Left colon (tissue), 2 donors: ENCODE results near the gene TSPAN12. TPM values are rescaled to one million over a fixed set of nuclear protein-coding genes. Genes with fewer than 3 reads are reported as not detected.

ENCODE experiments used
- ATAC-seq: fragments of 200-7000 bp; cut with Tn5 transposase; one replicate; pipeline ENCODE4 v1.9.1; 2020; ENCODE audit warnings: mild to moderate bottlenecking, moderate library complexity
- DNase-seq, 2 donors: peaks; one replicate each; pipeline ENCODE4 v3.0.0-alpha.2; 2020
- intact Hi-C, 2 donors: fragments of 100-400 bp; cut with DNase I in 1 of 2; cut with micrococcal nuclease in 1 of 2; formaldehyde crosslinking; loops; one replicate each; pipeline versions ENCODE4 v1.11.2 to v1.14.0; 2022; cut with DNase I, micrococcal nuclease
- total RNA-seq, 2 donors: library from RNA; stranded (reverse); fragmentation: NEBNext Ultra II Directional; extraction: Animal tissue kit (Norgen Biotek cat#: 25700); gene quantifications; one replicate each; pipeline ENCODE4 v1.2.1, GENCODE V29; 2021
- donor health status: DM: no; HTN: no; CAD: no.
- donor health status: DM: yes; HTN: yes; CAD: no.

Gene TSPAN12
- total RNA-seq, 2 donors from 2014 or later = 30.3 to 32.1 TPM

DNA sequence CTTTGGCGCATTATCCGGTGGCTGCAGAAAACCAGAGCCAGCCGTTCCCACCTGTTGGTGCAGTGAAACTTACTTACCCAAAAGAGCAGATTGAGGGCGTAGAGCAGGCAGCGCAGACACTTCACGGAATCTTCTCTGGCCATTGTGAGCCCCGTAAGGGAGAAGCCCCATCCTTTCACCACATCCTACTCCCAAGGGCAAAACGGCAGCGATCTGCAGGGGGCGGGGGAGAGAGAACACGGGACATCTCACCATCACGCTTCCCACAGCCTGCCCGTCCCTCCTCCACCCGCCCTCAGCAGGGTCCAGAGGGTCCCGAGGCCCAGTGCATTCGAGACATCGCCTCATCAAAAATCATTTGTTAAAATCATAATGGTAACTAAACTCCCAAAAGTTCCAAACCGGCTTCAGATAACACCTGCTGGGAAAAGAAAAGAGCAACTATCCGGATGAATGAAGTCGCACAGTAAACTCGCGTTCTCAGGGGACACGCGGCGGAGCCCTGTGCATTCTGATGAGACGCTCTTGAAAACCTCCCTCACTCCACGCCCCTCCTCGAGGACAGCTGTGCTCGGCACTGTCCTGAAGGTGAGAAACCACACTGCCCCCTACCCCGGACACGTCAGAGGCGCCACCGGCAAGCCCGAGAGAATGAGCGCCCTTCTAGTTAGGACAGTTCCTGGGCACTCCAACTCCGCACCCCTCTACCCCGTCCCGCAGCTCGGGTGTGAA is 1.2 kb downstream of the TSPAN12 start:
- DNase-seq (peak; percentile 41 to 48), ATAC-seq (peak; percentile 22)
- intact Hi-C loops = loop anchor here in 1 of 2 donors (10.0 kb wide), 1 partner anchor 88 kb away; no protein-coding TSS in a partner anchor

DNA sequence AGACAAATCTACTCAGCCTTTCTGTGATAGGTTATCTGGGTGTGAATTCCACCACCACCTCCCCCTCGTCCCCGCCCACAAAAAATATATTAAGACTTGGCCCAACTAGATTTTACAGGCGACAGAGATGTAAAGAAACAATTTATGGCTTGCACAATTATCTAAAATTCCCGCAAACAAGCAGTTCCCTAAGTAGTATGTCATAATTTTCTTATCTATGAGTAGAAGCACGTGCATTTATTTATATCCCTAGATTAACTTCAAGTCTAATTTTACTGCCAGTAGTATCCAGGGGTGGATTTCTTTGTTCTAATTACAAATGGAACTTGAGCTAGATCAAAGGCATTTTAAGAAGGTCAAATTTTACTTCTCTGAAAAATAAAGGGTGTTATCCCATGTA is 1.7 kb downstream of the TSPAN12 start:
- ATAC-seq (no peak), DNase-seq (no peak)
- intact Hi-C loops = loop anchor here in 1 of 2 donors (10.0 kb wide), 1 partner anchor 89 kb away; no protein-coding TSS in a partner anchor

DNA sequence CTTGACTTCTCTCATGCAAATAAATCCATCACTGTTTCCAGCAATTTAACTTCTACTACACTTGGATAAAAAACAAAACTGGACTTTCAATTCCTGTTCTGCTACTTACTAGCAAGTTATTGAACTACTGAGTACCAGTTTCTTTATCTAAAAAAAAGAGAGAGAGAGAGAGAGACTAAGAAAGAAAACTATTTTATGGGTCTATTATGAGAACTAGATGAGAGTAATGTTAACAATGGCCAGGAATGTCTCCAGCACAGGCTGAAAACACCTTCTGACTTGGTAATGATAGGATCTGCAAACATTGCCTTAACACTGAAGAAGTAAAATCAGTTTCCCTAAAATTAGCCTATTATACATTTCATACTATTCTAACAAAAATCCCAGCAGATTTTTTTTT is 5.2 kb downstream of the TSPAN12 start:
- intact Hi-C loops = loop anchor here in 1 of 2 donors (10.0 kb wide), 1 partner anchor 92 kb away; no protein-coding TSS in a partner anchor
- DNase-seq (no peak), ATAC-seq (no peak)

DNA sequence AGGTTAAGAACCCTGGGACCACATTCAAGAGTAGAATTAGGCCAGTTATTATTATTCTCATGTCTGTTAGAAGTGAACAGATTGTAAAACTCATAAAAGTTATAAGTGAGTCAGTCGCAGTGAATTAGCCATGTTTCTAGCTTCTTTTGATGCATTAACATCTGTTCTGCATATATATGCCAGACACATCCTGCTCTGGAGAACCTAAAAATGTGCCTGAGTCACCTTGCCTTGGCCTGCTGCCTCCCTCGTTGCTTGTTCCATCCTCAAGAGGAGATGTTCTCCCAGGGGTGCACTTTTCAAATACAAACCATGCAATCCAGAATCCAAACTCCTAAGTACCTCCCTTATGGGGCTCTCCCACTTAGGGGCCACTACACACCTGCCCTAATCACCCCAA is 14.8 kb downstream of the TSPAN12 start:
- DNase-seq = no peak
- no peak for ATAC-seq
- intact Hi-C loops = no loop called here

DNA sequence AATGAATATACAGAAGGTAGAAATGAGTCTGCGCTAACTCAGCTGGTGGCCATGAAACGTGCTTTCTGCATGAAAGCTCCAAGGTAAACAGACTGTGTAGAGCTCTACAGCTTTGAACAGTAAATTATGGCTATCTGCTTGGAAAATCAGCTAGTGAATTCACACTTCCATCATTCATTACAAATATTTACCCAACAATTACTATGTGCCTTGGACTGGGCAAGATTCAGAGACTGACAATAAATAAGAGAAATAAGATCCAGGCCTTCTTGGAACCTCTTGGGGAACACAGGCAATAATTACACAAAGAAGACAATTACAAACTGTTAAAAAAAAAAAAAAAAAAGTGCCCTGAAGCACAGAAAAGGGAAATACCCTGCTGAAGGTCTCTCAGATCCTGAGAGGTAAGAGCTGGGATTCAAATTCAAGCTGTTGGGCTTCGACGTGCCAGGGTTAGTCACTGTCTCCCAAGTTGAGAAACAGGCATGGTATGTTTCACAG is 15.8 kb downstream of the TSPAN12 start:
- ATAC-seq (peak; percentile 65), DNase-seq (no peak)
- intact Hi-C loops = no loop called here

DNA sequence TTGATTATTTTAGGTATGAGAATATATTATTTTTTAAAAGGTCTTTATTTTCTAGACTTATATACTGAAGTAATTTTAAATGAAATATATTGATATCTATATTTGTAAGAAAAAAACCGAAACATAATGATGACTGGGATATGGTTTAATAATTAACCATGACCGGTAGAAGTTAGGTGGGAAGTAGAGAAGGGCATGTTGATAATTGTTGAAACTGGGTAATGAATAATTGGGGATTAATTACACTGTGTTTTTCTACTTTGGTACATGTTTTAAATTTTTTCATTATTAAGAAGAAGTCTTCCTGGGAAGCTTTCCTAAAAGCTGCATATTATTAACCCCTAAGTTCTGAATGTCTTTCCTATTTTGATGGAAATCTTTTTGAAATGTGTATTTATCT is 16.3 kb downstream of the TSPAN12 start:
- ATAC-seq = no peak
- intact Hi-C loops = no loop called here
- no peak for DNase-seq

DNA sequence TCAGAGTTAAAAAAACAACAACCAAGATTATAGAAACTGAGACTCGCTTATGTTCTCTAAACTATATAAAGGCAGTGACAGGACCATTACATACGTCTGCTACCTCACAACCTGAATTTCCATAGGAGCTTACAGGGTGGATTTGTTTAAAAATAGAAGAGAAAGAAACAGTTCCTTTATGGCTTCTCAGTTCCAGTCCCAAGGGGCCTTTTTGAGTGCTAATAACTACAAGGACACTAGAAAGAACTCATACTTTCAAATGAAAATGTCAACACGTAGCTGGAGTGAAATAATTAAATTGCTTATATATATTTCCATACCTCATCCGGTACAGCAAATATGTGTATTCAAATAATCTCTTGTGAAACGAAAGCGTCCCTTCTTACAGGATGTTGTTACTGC is 19.7 kb downstream of the TSPAN12 start:
- DNase-seq (no peak), ATAC-seq (no peak)
- intact Hi-C loops = no loop called here

DNA sequence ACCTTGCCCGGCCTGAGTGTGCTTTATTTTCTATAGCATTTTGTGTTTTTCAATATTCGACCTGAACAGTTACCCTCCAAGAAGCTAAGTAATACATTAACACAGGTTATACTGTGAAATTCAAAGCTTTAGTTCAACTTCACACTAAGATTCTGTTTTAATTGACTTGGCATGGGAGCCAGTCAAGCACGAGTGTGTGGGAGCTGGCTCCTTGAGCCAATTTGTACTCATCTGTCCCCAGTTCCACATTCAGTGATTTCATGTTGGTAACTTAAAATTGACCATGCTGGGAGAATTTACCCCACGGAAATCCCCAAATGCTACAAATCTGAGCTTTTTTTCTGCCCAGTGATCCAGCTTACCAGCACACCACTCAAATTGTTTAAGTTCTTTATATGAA is 20.3 kb downstream of the TSPAN12 start:
- intact Hi-C loops = no loop called here
- DNase-seq (no peak), ATAC-seq (no peak)

DNA sequence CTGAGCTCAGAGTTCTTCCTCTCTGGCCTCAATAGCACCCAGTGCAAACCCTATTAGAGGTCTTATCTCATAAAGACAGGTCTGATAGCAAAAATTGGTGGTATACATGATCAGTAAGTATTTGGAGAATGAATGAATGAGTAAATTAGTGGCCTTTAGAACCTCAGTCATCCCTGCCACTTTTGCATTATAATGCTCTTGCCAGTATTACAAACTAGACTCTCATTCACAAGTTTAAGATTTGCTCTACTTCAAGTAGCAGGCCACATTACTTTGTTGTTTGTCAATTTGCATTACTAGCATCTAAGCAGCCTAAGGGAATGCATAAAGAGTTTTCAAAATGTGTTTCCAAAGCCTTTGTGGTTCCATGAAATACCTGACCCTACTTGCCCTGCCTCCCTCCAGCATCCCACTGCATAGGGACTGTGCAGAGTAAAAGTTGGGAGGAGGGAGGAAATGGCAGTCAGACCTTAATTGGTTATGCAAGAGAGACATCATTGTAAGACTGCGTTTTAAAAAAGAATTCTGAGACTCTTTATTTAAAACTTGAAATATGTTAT is 21.3 kb downstream of the TSPAN12 start:
- intact Hi-C loops = no loop called here
- ATAC-seq (no peak), DNase-seq (no peak)

DNA sequence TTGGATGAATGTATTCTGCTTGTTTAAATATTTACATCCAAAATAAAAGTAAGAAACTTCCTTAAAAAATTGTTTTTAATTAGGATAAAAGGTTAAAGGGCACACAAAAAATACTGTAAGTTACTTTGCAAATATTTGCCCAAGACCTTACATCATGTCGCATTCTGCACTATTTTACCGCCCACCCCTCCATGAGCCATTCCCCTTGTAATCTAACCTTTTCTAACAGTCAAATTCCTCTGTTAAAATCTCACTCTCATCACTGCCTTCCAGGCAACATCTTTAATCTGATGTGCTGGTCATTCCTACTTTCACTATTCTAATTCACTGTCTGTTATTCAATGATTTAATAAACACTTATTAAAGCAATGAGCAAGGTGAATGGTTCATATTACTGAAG is 23.2 kb downstream of the TSPAN12 start:
- intact Hi-C loops = no loop called here
- no peak for ATAC-seq
- no peak for DNase-seq

DNA sequence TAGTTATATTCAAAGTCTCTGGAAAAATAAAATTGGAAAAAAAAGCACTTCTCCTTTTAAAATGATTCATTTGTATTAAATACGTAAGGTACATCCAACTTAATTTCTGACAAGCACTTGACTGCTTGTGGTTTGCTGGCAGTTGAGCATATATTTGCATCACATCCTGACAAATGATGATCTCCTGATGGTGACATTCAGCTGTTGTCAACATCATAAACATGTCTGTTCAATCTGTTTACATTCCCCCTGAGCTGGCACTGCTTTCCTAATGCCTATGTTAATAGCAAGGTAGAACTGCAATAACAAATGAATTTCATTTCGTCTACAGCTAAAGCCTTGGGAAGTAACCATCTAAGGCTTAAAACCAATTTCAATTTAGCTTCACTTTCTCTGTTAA is 24.4 kb downstream of the TSPAN12 start:
- ATAC-seq = no peak
- no peak for DNase-seq

DNA sequence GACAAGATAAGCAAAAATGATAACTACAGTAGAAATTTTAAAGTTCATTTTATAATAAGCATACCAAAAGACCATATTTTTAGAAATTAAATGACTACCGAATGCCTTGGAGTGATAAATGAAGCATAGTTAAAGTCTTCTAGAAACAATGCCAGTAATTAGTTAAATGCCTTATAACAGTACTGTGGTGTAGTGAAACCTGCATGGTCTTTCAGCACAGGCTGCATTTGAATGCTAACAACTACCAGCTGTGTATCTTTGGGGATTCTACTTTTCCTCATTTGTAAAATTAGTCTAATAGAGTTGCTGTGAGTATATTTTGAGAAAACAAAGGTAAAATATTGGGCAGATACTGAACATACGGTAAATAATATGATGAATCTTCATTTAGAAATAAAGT is 25.1 kb downstream of the TSPAN12 start:
- no peak for ATAC-seq
- intact Hi-C loops = no loop called here

More for the DNA sequence above, 24.4 kb downstream of the TSPAN12 start:
- intact Hi-C loops = no loop called here

DNA sequence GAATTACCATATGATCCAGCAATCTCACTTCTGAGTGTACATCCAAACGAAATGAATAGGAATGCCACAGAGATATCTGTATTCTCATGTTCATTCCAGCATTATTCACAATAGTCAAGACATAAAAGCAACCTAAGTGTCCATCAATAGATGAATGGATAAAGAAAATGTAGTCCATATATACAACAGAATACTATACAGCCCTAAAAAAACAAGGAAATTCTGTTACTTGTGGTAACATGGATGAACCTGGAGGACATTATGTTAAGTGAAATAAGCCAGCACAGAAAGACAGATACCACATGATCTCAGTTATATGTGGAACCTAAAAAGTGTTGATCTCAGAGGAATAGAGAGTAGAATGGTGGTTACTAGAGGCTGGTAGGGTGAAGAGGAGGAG is 26.7 kb downstream of the TSPAN12 start:
- no peak for ATAC-seq
- intact Hi-C loops = no loop called here
- DNase-seq = no peak

More for the DNA sequence above, 25.1 kb downstream of the TSPAN12 start:
- no peak for DNase-seq

DNA sequence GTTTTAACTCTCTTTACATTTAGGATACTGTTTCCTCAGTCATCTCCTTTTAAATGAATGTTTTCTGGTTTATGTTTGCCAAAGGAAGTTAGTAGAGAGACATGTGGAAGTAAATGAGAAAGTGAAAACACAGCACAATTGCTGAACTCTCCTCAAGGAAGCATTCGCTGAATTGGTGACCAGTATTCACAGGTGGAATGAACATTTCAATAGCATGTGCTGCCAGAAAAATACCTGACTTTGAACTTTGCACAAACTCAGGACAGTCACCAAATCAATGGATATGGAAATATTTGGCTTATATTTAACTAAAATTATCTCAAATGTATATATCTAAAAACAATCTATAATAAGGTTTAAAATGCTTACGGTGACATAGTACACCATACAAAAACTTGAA is 28.5 kb downstream of the TSPAN12 start:
- DNase-seq = no peak
- intact Hi-C loops = no loop called here
- peak; percentile 50 for ATAC-seq

DNA sequence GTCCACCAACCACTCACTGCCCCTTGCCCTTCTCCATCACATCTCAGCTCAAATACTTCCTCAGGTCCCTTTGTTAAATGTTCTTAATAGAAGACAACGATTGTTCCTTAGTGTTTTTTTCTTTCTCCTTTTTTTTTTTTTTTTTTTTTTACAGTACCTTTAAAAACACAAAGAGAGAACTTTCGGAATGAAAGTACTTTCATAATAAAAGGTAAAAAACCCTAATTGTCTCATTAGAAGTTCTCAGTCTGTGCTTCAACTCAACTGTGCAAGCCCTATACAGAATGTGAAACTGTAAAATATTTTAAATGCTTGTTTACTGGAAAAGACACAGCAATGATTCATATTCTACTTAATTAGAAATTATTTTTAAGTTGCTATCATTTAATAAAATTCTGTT is 29.4 kb downstream of the TSPAN12 start:
- no peak for DNase-seq
- intact Hi-C loops = no loop called here
- ATAC-seq = no peak

DNA sequence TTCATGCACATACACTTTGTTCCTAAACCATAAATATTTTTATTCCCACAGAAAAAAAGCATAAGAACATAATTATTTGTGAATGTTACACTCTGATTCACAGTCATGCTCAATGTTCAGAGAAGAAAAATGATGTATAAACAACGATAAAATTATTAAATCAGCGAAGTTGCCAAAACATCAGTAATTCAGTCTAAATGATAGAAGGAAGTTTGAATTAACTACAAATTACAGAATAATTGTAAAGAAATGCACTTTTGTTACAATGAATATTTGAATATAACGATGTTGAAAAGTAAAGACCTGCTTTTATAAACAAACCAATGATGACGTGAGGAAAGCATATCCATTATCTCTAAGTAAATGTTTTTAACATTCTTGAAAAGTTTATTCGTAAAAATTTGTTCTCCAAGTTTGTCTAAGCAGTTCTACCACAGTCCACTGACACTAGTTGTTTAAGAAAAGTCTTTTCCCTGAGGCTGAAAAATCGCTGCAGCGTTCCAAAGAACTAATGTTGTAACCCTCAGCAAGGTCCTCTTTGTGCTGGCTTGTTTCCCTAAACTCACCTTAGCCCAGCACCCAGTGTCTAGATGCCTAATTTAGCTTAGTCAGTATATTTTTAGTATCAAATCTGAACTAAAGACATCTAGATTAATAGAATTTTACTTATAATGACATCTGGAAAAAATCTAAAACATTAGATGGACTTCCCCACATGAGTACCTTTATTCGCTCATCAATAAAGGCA is 30.4 kb downstream of the TSPAN12 start:
- no peak for ATAC-seq
- DNase-seq = no peak
- intact Hi-C loops = no loop called here

DNA sequence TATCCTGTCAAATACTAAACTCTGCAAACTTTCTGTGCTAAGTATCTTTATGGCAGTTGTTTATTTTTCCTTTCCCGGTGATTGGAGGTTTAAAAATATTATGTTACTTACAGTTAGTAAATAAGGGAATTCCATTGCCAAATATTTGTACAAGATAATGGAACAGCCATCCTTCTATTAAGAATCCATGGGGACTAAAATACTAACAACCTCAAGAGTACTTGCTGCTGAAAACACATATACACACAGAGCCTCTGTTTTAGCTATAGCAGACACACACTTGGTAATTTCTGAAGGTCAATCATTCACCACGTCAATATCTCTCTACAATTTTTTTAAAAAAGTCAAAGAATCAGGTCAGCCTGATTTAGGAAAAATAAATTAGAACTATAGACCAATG is 32.4 kb downstream of the TSPAN12 start:
- intact Hi-C loops = no loop called here
- ATAC-seq = no peak
- DNase-seq = no peak

DNA sequence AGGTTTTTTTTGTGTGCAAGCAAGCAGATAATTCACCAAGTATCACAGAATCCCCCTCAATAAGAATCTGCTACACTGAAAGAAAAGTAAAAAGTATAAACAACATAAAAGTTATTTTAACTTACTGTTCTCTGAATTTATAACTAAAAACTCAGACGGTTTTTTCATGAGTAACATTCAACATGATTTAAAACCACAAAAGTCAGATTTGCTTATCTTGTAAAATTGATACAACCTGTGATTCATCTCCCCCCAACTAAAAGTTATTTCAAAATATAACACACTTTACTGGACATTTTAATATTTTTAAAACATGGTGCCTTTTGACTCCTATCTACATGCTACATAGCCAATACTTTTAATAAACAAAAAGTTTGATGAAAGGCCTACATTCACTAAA is 32.8 kb downstream of the TSPAN12 start:
- ATAC-seq (no peak), DNase-seq (no peak)
- intact Hi-C loops = no loop called here

DNA sequence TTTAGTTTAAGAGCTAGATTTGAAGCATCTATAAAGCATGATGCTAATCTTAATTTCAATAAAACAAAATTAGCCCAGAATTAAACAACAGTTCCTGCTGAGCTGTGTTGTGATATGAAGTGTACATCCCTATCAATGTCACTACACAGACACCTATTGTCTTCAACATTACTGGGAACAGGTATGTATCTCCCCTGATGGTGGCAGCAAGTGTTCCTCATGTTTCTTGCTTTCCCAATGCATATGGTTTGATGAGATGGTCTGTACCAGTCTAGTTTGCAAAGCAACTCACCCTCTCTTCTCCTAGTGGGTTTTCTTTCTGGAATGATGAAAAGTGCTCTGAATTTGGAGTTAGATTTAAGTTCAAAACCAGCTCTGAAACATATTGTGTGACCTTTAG is 38.1 kb downstream of the TSPAN12 start:
- intact Hi-C loops = no loop called here
- DNase-seq (no peak), ATAC-seq (peak; percentile 36)

DNA sequence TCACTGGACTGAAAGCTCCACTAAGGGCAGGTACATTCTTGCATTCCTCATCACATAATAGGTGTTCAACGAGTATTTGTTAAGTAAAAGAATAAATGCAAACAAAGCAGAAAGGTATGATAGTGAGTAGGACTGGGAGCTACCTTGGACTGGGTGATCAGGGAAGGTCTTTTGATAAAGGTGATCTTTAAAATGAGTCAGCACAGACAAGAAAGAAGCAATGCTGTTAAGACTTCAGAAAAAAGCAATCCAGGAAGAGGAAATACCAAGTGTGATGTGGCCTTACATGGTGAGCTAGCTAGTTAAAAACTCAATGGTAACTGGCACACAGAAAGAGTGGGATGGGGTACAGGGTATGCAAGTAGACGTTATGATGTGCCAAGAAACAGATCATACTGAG is 40.1 kb downstream of the TSPAN12 start:
- intact Hi-C loops = no loop called here
- DNase-seq (no peak), ATAC-seq (no peak)
